Bronchial epithelial cell (primary cell): ENCODE data around the gene RBM20. TPM values are rescaled to one million over a fixed set of nuclear protein-coding genes. Genes with fewer than 3 reads are reported as not detected.

Experiments
- DNase-seq: peaks from one replicate; pipeline ENCODE4 v3.0.0-alpha.2; 2010; ENCODE audit warnings: low read depth
- FAIRE-seq: peaks from 2 replicates; lab custom pipeline; 2011; peaks lifted over from hg19 to GRCh38; lab: Jason Lieb, UNC
- H3K27me3 ChIP-seq: 2 replicates; pipeline ENCODE4 v1.5.1; 2011; ENCODE audit warnings: low read length; ENCODE audit not compliant: control insufficient read depth, insufficient read depth
- H3K36me3 ChIP-seq: 2 replicates; pipeline ENCODE4 v1.5.1; 2011; ENCODE audit warnings: low read length; ENCODE audit not compliant: control insufficient read depth, insufficient read depth
- H3K4me3 ChIP-seq: 2 replicates; pipeline ENCODE4 v1.5.1; 2011; ENCODE audit warnings: mild to moderate bottlenecking, low read depth, low read length, control low read depth
- total RNA-seq: library from RNA; depleted of rRNA; stranded (reverse); fragments of >200 nt; gene quantifications from 2 replicates; pipeline ENCODE4 v1.2.1, GENCODE V29; 2014
- TF ChIP-seq, protein P1 (sequence below): IDR thresholded peaks from 2 replicates; pipeline ENCODE4 v1.5.1; 2011; ENCODE audit warnings: mild to moderate bottlenecking, moderate library complexity, low read length, control low read depth, inconsistent platforms; ENCODE audit not compliant: insufficient read depth, severe bottlenecking

The RBM20 gene
- total RNA-seq, 1 donor from 2014 or later = not detected

DNA sequence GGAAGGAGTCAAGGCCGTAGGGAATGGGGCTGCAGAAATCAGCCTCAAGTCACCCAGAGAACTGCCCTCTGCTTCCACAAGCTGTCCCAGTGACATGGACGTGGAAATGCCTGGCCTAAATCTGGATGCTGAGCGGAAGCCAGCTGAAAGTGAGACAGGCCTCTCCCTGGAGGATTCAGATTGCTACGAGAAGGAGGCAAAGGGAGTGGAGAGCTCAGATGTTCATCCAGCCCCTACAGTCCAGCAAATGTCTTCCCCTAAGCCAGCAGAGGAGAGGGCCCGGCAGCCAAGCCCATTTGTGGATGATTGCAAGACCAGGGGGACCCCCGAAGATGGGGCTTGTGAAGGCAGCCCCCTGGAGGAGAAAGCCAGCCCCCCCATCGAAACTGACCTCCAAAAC lies 177.4 kb downstream of the RBM20 start:
- Histone ChIP-seq H3K27me3 (no peaks in the 10 kb centered on the region), H3K36me3 (no peaks in the 10 kb centered on the region), H3K4me3 (no peak overlapping the region)
- no peak for FAIRE-seq
- TF ChIP-seq, protein P1, sequence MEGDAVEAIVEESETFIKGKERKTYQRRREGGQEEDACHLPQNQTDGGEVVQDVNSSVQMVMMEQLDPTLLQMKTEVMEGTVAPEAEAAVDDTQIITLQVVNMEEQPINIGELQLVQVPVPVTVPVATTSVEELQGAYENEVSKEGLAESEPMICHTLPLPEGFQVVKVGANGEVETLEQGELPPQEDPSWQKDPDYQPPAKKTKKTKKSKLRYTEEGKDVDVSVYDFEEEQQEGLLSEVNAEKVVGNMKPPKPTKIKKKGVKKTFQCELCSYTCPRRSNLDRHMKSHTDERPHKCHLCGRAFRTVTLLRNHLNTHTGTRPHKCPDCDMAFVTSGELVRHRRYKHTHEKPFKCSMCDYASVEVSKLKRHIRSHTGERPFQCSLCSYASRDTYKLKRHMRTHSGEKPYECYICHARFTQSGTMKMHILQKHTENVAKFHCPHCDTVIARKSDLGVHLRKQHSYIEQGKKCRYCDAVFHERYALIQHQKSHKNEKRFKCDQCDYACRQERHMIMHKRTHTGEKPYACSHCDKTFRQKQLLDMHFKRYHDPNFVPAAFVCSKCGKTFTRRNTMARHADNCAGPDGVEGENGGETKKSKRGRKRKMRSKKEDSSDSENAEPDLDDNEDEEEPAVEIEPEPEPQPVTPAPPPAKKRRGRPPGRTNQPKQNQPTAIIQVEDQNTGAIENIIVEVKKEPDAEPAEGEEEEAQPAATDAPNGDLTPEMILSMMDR = no peak
- DNase-seq = no peak

DNA sequence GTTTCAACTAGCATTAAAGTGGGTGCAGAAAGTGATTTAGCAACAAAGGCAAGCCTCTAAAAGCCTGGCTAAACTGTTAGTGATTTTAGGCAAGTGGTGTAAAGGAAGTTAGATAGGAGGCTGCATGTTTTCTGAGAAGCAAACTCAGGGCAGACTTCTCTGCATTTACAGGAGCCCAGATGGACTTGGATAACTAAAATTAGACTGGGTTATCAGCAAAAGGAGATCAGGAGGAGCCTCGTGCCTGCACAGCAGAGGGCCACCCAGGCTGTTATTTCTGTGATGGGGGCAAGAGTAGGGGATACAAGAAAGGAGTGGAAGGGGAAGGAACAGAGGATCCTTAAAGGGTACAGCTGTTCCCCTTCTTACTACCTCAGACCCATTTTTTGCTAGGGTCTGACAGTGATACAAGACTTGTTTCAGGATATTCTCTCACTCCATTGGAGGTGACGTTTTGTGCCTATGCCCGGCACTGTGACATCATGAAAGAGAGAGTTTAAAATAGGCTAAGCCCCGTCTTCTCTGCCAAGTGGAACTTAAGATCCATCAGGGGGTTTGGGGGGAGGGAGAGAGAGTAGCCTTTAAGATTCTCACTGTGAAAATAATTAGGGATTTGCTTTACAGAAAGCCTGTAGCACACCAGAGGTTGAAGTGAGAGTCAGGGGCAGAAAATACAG lies 178.0 kb downstream of the RBM20 start:
- DNase-seq (no peak), FAIRE-seq (no peak)
- Histone ChIP-seq H3K4me3 (no peak overlapping the region), H3K36me3 (no peaks in the 10 kb centered on the region), H3K27me3 (no peaks in the 10 kb centered on the region)
- TF ChIP-seq, protein P1 = no peak

DNA sequence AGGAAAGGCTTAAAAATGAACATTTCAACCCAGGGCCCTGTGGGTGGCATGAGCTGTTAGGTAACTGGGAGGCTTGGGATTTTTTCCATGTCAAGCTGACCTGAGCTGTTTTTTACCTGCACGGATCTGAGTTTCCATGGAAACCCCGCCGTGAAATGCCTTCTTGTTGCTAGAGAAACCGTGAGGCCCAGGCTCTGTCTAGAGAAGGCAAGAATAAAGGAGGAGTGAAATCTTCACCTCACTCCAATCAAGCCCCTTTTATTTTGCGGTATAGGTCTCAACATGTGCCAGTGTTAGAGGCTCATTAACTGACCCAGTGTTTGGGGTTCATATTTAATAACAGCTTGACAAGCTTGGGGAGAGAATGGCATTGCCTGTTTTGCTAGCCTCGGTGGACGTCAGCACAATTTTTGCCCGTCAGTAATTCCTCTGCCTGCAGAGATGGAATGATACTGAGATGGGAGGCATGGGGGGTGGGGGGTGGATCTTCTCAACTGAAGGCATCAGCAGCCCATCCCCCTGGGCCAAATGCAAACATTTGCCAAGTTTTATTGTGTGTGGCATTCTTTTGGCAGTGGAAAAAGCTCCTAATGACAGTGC lies 178.7 kb downstream of the RBM20 start:
- TF ChIP-seq, protein P1 = no peak
- FAIRE-seq (no peak), DNase-seq (no peak)
- no peaks in the 10 kb centered on the region for H3K36me3 ChIP-seq
- H3K4me3 ChIP-seq = no peak overlapping the region
- no peaks in the 10 kb centered on the region for H3K27me3 ChIP-seq

DNA sequence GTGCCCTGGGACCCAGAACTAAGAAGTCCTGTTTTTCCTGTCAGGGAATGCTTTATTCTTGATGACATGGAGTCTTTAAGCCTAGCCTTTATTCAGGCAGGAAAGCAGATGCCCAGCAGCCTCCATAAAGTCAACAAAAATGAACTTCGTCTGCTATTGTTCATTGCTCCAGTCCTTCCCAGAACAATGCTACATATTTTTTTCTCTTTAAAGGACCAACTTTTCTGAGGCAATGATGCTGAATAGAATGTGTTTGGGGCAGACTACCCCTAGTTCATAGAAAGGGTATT lies 180.0 kb downstream of the RBM20 start:
- H3K4me3 ChIP-seq = no peak overlapping the region
- no peak for DNase-seq
- H3K36me3 ChIP-seq = no peaks in the 10 kb centered on the region
- H3K27me3 ChIP-seq = no peaks in the 10 kb centered on the region
- TF ChIP-seq, protein P1 = no peak
- no peak for FAIRE-seq

DNA sequence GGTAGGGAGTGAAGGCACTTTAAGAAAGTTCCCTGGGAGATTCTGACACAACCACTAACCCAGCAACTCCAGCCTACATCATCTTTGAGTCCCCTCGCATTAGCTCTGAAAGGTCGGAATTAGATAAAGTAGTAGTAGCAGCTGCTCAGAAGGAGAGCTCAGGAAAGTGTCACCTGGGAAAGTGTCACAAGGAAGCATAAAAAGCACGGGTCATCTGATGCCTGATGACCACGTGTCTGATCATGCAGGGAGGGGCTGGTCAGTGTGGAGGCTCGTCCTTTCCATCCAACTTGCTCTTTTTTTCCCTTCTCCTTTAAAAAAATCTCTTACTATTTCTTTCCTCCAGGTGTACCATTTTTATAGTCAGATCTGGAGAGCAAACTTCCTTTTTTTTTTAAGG lies 180.5 kb downstream of the RBM20 start:
- TF ChIP-seq, protein P1 = no peak
- FAIRE-seq = no peak
- Histone ChIP-seq H3K27me3 (no peaks in the 10 kb centered on the region), H3K36me3 (no peaks in the 10 kb centered on the region), H3K4me3 (no peak overlapping the region)
- DNase-seq = no peak

DNA sequence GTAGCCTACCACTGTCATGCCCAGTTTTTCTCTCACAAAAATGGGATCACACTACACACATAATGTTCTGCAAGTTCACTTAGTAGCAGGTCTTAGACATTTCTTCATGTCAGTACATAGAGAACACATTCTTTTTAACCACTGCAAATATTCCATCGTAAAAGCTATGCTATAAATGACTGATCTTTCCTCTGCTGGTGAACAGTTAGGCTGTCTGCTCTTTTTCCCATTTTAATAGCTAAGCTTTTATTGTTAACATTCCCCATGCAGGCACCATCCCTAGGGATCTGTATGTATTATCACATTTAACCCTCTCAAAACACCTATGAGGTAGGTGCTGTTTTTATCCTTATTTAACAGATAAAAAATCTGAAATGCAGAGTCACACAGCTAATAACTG lies 181.4 kb downstream of the RBM20 start:
- no peaks in the 10 kb centered on the region for H3K27me3 ChIP-seq
- H3K4me3 ChIP-seq = no peak overlapping the region
- no peaks in the 10 kb centered on the region for H3K36me3 ChIP-seq
- DNase-seq (no peak), FAIRE-seq (no peak)
- TF ChIP-seq, protein P1 = no peak
